Endothelial cell (in vitro differentiated cells): ENCODE measurements around the gene AVL9. TPM values are rescaled to one million over a fixed set of nuclear protein-coding genes. Genes with fewer than 3 reads are reported as not detected.

Experiments used
- DNase-seq: peaks from one replicate; pipeline ENCODE4 v3.0.0; 2021; ENCODE audit warnings: low spot score
- H3K27ac Mint-ChIP-seq: one replicate; pipeline ENCODE4 v1.8.0; 2021; ENCODE audit warnings: mixed read lengths, inconsistent platforms; ENCODE audit not compliant: unreplicated experiment
- H3K27me3 Mint-ChIP-seq: one replicate; pipeline ENCODE4 v1.8.0; 2021; ENCODE audit warnings: mild to moderate bottlenecking, moderate library complexity, mixed read lengths, inconsistent platforms; ENCODE audit not compliant: unreplicated experiment
- H3K36me3 Mint-ChIP-seq: one replicate; pipeline ENCODE4 v1.8.0; 2021; ENCODE audit warnings: mild to moderate bottlenecking, low read depth, mixed read lengths, inconsistent platforms; ENCODE audit not compliant: unreplicated experiment
- H3K4me1 Mint-ChIP-seq: one replicate; pipeline ENCODE4 v1.8.0; 2021; ENCODE audit warnings: mild to moderate bottlenecking, mixed read lengths, inconsistent platforms; ENCODE audit not compliant: unreplicated experiment
- H3K4me3 Mint-ChIP-seq: one replicate; pipeline ENCODE4 v1.8.0; 2021; ENCODE audit warnings: mild to moderate bottlenecking, mixed read lengths, inconsistent platforms; ENCODE audit not compliant: unreplicated experiment
- H3K9me3 Mint-ChIP-seq: one replicate; pipeline ENCODE4 v1.8.0; 2021; ENCODE audit warnings: mixed read lengths, inconsistent platforms; ENCODE audit not compliant: unreplicated experiment
- long read RNA-seq: library from polyadenylated mRNA; unstranded; transcript quantifications from one replicate; pipeline ENCODE4 v2.0.0, GENCODE V29; 2020; ENCODE audit not compliant: unreplicated experiment
- total RNA-seq: library from RNA; stranded (reverse); fragmentation: NEBNext Ultra II Directional; extraction: Animal tissue kit (Norgen Biotek cat#: 25700); gene quantifications from one replicate; pipeline ENCODE4 v1.2.1, GENCODE V29; 2021; ENCODE audit not compliant: unreplicated experiment
- TF ChIP-seq, protein P1 (sequence below): fragments of 200-600 bp; sonication (generic); IDR thresholded peaks from one replicate; pipeline ENCODE4 v1.5.0; 2021; ENCODE audit warnings: antibody characterized with exemption; ENCODE audit not compliant: unreplicated experiment

The AVL9 gene
- 43.7 TPM for total RNA-seq
- long read RNA-seq, full-length matches to known transcripts, result 4 of 9 reads
- long read RNA-seq, partial matches to known transcripts, result 1 of 9 reads
- long read RNA-seq, other reads (novel, unspliced or antisense), result 4 of 9 reads

GRCh38 chr7:32495298-32496051 lies at the start of gene AVL9:
Gene AVL9 (plus strand): TSS chr7:32495489. CDS start chr7:32495710, 221 bp downstream.
- Mint-ChIP-seq H3K27ac (peak within 1 kb of the TSS; percentile 95), H3K27me3 (peaks cover 7% of the 10 kb centered on the region), H3K36me3 (peaks cover 21% of the 10 kb centered on the region), H3K4me1 (peaks cover 18% of the 10 kb centered on the region), H3K4me3 (peak within 1 kb of the TSS; percentile 94), H3K9me3 (no peaks in the 10 kb centered on the region)
- peak; percentile 99 for DNase-seq
- TF ChIP-seq, protein P1, sequence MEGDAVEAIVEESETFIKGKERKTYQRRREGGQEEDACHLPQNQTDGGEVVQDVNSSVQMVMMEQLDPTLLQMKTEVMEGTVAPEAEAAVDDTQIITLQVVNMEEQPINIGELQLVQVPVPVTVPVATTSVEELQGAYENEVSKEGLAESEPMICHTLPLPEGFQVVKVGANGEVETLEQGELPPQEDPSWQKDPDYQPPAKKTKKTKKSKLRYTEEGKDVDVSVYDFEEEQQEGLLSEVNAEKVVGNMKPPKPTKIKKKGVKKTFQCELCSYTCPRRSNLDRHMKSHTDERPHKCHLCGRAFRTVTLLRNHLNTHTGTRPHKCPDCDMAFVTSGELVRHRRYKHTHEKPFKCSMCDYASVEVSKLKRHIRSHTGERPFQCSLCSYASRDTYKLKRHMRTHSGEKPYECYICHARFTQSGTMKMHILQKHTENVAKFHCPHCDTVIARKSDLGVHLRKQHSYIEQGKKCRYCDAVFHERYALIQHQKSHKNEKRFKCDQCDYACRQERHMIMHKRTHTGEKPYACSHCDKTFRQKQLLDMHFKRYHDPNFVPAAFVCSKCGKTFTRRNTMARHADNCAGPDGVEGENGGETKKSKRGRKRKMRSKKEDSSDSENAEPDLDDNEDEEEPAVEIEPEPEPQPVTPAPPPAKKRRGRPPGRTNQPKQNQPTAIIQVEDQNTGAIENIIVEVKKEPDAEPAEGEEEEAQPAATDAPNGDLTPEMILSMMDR, result no peak

GRCh38 chr7:32447218-32447617 lies 48.1 kb upstream of the AVL9 start:
- no peak for DNase-seq
- H3K27ac Mint-ChIP-seq, result no peak overlapping the region
- no peaks in the 10 kb centered on the region for H3K9me3 Mint-ChIP-seq
- H3K27me3 Mint-ChIP-seq, result no peaks in the 10 kb centered on the region
- H3K4me1 Mint-ChIP-seq, result peaks cover 5% of the 10 kb centered on the region
- no peaks in the 10 kb centered on the region for H3K36me3 Mint-ChIP-seq
- H3K4me3 Mint-ChIP-seq, result no peak overlapping the region
- TF ChIP-seq, protein P1, result no peak

DNA sequence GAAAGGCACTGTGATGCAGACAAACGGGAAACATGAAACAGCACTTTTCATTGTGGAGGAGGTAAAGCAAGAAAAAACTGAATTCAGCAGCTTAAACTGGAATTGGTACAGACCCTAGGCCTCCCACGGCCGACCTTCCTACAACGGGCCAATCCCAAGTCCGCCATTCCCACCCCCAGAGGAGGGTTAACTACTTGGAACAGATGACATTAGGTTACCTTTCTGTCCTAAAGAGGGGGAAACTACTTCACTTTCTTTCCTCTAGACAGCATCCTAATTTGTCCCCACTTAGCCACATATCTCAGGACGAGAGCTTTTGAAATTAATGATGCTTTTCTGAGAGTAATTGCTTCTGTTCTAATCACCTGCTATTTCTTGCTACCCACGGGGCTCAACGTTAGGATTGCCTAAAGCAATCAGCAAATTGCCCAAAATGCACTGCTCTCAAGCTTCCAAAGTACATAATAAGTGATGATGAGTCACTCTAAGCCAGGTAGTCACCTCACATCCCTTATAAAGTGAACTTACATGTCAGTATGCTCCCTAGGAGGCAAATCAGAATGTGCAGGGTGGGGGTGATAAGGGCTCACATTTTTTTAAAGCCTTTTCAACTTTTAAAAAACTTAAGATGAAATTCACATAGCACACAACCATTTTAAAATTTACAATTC lies 41.8 kb upstream of the AVL9 start:
- Mint-ChIP-seq H3K27ac (no peak overlapping the region), H3K4me3 (no peak overlapping the region), H3K36me3 (no peaks in the 10 kb centered on the region), H3K27me3 (no peaks in the 10 kb centered on the region), H3K9me3 (no peaks in the 10 kb centered on the region), H3K4me1 (peaks cover 5% of the 10 kb centered on the region)
- no peak for DNase-seq
- TF ChIP-seq, protein P1, result no peak

GRCh38 chr7:32458025-32458424 lies 37.3 kb upstream of the AVL9 start:
- no peaks in the 10 kb centered on the region for H3K36me3 Mint-ChIP-seq
- no peaks in the 10 kb centered on the region for H3K4me1 Mint-ChIP-seq

More at GRCh38 chr7:32458025-32458424, 37.3 kb upstream of the AVL9 start:
- Mint-ChIP-seq H3K9me3 (no peaks in the 10 kb centered on the region), H3K27me3 (no peaks in the 10 kb centered on the region), H3K4me3 (no peak overlapping the region), H3K27ac (no peak overlapping the region)
- TF ChIP-seq, protein P1, result no peak
- DNase-seq, result no peak
